ENCODE results near the gene JAKMIP3.

Gene JAKMIP3

GRCh38 chr10:132044803-132045202, 20.9 kb upstream of the JAKMIP3 start:
- Histone ChIP-seq H3K27me3 (ENCODE audit: low read length) (no peaks in the 10 kb centered on the region), H4K20me1 (ENCODE audit: low read depth, low read length) (no peaks in the 10 kb centered on the region), H3K36me3 (ENCODE audit: low read length) (no peaks in the 10 kb centered on the region), H3K9me3 (ENCODE audit: insufficient read depth, low read length) (no peaks in the 10 kb centered on the region), H3K4me3 (ENCODE audit: insufficient read depth, low read length, poor library complexity, severe bottlenecking) (no peak overlapping the region), H3K79me2 (ENCODE audit: insufficient read depth, low read length) (no peaks in the 10 kb centered on the region), H2AFZ (ENCODE audit: low read depth, low read length, severe bottlenecking) (no peak overlapping the region), H3K4me2 (ENCODE audit: low read depth, low read length, poor library complexity, severe bottlenecking) (no peak overlapping the region), H3K9ac (ENCODE audit: low read length) (no peak overlapping the region), H3K27ac (ENCODE audit: low read depth, low read length) (no peak overlapping the region), H3K9me2 (replicated peaks; ENCODE audit: insufficient read depth, low read length) (no peaks in the 10 kb centered on the region), H3F3A (ENCODE audit: insufficient read depth) (no peaks in the 10 kb centered on the region)
- TF ChIP-seq CTCF (IDR thresholded peaks at IDR 0.05; ENCODE audit: insufficient read depth, low read length, poor library complexity, severe bottlenecking) (no peak), EZH2phosphoT487 (conservative IDR thresholded peaks at IDR 0.05; ENCODE audit: low read length) (no peak)

- Histone ChIP-seq H3K36me3 (ENCODE audit: low read length) (no peaks in the 10 kb centered on the region), H3K4me2 (ENCODE audit: low read depth, low read length, poor library complexity, severe bottlenecking) (no peak overlapping the region), H3F3A (ENCODE audit: insufficient read depth) (no peaks in the 10 kb centered on the region), H3K9ac (ENCODE audit: low read length) (no peak overlapping the region), H3K27ac (ENCODE audit: low read depth, low read length) (no peak overlapping the region), H2AFZ (ENCODE audit: low read depth, low read length, severe bottlenecking) (no peak overlapping the region), H3K27me3 (ENCODE audit: low read length) (no peaks in the 10 kb centered on the region), H3K79me2 (ENCODE audit: insufficient read depth, low read length) (no peaks in the 10 kb centered on the region), H3K4me3 (ENCODE audit: insufficient read depth, low read length, poor library complexity, severe bottlenecking) (no peak overlapping the region), H3K9me2 (replicated peaks; ENCODE audit: insufficient read depth, low read length) (no peaks in the 10 kb centered on the region), H4K20me1 (ENCODE audit: low read depth, low read length) (no peaks in the 10 kb centered on the region), H3K9me3 (ENCODE audit: insufficient read depth, low read length) (no peaks in the 10 kb centered on the region)
- TF ChIP-seq EZH2phosphoT487 (conservative IDR thresholded peaks at IDR 0.05; ENCODE audit: low read length), result no peak
Measured at GRCh38 chr10:132045324-132045723, 20.4 kb upstream of the JAKMIP3 start.

- no peaks in the 10 kb centered on the region for H3K9me2 ChIP-seq (replicated peaks; ENCODE audit: insufficient read depth, low read length)
- H3K9me3 ChIP-seq (ENCODE audit: insufficient read depth, low read length), result peaks cover 15% of the 10 kb centered on the region
- no peak overlapping the region for H3K4me3 ChIP-seq (ENCODE audit: insufficient read depth, low read length, poor library complexity, severe bottlenecking)
- H3K4me2 ChIP-seq (ENCODE audit: low read depth, low read length, poor library complexity, severe bottlenecking), result no peak overlapping the region
- no peaks in the 10 kb centered on the region for H4K20me1 ChIP-seq (ENCODE audit: low read depth, low read length)
- TF ChIP-seq CTCF (IDR thresholded peaks at IDR 0.05; ENCODE audit: insufficient read depth, low read length, poor library complexity, severe bottlenecking), result no peak
- TF ChIP-seq EZH2phosphoT487 (conservative IDR thresholded peaks at IDR 0.05; ENCODE audit: low read length), result no peak
- no peaks in the 10 kb centered on the region for H3K79me2 ChIP-seq (ENCODE audit: insufficient read depth, low read length)
- H3F3A ChIP-seq (ENCODE audit: insufficient read depth), result no peaks in the 10 kb centered on the region
- no peaks in the 10 kb centered on the region for H3K36me3 ChIP-seq (ENCODE audit: low read length)
- no peaks in the 10 kb centered on the region for H3K27me3 ChIP-seq (ENCODE audit: low read length)
- H2AFZ ChIP-seq (ENCODE audit: low read depth, low read length, severe bottlenecking), result no peak overlapping the region
- H3K9ac ChIP-seq (ENCODE audit: low read length), result no peak overlapping the region
- H3K27ac ChIP-seq (ENCODE audit: low read depth, low read length), result no peak overlapping the region
Measured at GRCh38 chr10:132047575-132048293, 18.0 kb upstream of the JAKMIP3 start.

- H3K4me3 ChIP-seq (ENCODE audit: insufficient read depth, low read length, poor library complexity, severe bottlenecking), result no peak overlapping the region
- H3K79me2 ChIP-seq (ENCODE audit: insufficient read depth, low read length), result no peaks in the 10 kb centered on the region
- H3K9me3 ChIP-seq (ENCODE audit: insufficient read depth, low read length), result peaks cover 20% of the 10 kb centered on the region
- no peak overlapping the region for H3K27ac ChIP-seq (ENCODE audit: low read depth, low read length)
- no peak overlapping the region for H3K9ac ChIP-seq (ENCODE audit: low read length)
- H4K20me1 ChIP-seq (ENCODE audit: low read depth, low read length), result no peaks in the 10 kb centered on the region
- no peaks in the 10 kb centered on the region for H3K9me2 ChIP-seq (replicated peaks; ENCODE audit: insufficient read depth, low read length)
- H3K4me2 ChIP-seq (ENCODE audit: low read depth, low read length, poor library complexity, severe bottlenecking), result no peak overlapping the region
- TF ChIP-seq EZH2phosphoT487 (conservative IDR thresholded peaks at IDR 0.05; ENCODE audit: low read length), result no peak
- TF ChIP-seq CTCF (IDR thresholded peaks at IDR 0.05; ENCODE audit: insufficient read depth, low read length, poor library complexity, severe bottlenecking), result no peak
- H3K27me3 ChIP-seq (ENCODE audit: low read length), result no peaks in the 10 kb centered on the region
- H3F3A ChIP-seq (ENCODE audit: insufficient read depth), result no peaks in the 10 kb centered on the region
- no peak overlapping the region for H2AFZ ChIP-seq (ENCODE audit: low read depth, low read length, severe bottlenecking)
- H3K36me3 ChIP-seq (ENCODE audit: low read length), result no peaks in the 10 kb centered on the region
Measured at GRCh38 chr10:132048294-132048667, 17.5 kb upstream of the JAKMIP3 start.
